Effector CD4-positive, alpha-beta T cell (primary cell): Measurements from ENCODE around the gene ITGAL.
"Not testable (repeated sequence)": the region's sequence is repeated elsewhere in the genome, so short reads cannot be mapped to it uniquely, and the experiment has no call there.

Source experiments
- DNase-seq: peaks from one replicate; pipeline ENCODE4 v3.0.0-alpha.2; 2020

ITGAL gene

DNA sequence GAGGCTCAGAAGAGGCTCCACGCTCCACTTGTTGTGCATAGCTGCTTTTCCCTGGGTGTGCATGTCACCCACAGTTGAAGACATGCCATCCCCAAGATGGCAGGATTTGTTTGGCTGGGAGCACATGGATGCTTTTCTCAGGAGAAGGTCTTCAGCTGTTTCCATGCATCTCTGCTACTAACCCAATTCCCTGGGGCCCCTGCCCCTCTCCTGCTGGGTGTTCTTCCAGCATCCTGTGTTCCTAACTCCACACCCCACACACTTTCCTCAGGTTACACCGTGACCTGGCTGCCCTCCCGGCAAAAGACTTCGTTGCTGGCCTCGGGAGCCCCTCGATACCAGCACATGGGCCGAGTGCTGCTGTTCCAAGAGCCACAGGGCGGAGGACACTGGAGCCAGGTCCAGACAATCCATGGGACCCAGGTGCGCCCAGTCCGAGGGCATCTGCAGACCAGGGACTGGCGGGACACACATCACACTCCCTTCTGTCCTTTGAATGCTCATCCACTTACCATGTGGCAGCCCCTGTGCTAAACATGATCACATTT, 21.5 kb downstream of the ITGAL start:
- DNase-seq = no peak

DNA sequence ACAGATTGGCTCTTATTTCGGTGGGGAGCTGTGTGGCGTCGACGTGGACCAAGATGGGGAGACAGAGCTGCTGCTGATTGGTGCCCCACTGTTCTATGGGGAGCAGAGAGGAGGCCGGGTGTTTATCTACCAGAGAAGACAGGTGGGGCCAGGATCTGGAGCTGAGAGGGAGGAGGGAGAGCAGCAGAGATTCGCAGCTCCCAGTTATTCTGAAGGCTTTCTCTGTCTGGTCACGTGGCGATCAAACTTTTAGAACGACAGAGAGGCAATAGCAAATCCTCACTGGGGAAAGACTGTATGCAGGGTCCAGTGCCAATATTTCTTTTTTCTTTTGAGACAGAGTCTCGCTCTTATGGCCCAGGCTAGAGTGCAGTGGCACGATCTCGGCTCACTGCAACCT, 22.2 kb downstream of the ITGAL start:
- DNase-seq = no peak

DNA sequence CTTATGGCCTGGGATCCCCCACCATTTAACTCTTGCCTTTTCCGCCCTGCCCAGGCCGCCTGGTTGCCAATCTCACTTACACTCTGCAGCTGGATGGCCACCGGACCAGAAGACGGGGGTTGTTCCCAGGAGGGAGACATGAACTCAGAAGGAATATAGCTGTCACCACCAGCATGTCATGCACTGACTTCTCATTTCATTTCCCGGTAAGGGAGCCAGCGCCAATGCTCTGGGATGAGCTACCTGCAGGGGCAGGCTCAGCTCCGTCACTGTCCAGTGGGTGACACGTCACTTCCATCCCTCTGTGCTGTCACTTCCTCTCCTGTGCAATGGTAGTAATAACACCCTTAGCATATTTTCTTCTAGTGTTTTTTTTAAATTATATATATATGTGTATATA, 26.7 kb downstream of the ITGAL start:
- no peak for DNase-seq

DNA sequence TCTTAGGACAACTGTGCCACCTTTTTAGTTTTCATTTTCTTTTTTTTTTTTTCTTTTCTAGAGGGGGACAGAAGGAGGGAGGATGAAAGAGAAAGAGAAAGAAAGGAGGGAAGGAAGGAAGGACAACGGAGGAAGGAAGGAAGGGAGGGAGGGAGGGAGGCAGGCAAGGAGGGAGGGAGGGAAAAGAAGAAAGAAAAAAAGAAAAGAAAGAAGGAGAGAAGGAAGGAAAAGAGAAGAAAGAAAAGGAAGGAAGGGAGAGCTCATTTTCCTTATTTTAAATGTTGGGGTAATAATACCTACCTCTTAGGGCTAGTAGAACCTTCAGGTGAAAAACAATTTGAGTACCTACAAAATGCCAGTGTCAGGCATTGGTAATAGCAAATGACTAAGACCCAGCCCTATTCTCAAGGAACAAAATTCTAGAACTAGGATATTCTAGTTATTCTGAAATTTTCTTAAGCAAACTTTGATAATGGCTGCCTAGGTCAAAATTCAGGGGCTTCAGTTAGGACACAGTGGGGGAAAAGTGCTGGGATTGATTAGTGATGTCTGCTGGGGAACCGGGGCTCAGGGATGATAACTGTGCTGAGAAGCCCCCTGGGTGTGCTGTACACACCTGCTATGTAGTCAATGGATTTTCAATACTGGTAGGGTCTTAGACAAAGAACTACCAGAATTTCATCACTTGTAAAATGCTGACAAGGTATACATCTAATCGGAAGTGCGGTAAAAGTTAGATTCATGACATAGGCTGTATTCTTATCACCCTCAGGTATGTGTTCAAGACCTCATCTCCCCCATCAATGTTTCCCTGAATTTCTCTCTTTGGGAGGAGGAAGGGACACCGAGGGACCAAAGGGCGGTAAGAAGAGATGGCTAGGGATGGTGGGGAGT, 31.1 kb downstream of the ITGAL start:
- DNase-seq = no peak

DNA sequence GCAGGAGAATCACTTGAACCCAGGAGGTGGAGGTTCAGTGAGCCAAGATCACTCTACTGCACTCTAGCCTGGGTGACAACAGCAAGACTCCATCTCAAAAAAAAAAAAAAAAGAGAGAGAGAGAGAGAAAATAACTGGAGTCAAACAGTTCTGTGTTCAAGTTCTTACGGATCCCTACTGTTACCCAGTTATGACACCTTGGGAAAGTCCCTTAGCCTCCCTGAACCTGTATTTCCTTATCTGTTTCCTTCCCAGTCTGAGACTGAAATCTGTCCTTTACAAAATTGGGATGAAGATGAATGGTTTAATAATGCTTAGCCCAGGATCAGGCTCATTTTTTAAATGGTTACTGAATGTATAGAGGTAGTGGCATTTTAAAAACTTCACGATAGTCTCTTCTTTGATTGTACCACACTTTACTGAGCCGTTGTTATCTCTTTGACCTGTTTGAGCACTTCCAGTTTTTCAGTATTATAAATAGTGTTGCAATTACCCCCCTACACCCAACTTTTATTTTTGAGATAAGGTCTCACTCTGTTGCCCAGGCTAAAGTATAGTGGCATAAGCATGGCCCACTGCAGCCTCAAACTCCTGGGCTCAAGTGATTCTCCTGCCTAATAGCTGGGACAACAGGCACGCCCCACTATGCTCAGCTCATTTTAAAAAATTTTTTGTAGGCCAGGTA, 36.7 kb downstream of the ITGAL start:
- no peak for DNase-seq

DNA sequence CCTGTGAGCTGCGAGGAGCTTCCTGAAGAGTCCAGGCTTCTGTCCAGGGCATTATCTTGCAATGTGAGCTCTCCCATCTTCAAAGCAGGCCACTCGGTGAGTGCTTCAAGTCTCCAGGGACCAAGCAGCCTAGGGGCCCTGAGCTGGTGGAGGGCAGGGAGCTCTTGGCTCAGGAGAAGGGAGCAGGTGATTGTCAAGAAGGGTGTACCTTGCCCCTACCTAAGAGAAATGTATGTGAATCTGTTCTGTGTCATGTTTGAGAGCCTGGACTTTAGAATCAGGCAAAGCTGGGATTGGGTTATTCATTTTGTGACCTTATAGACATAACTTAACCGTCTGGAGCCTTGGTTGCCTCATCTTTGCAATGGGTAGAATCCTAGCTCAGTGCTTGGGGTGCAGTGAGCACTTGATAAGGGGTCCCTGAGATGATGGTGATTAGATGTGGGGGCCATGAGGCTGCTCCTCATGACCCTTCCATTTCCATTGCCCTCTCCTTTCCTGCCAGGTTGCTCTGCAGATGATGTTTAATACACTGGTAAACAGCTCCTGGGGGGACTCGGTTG, 37.9 kb downstream of the ITGAL start:
- no peak for DNase-seq

DNA sequence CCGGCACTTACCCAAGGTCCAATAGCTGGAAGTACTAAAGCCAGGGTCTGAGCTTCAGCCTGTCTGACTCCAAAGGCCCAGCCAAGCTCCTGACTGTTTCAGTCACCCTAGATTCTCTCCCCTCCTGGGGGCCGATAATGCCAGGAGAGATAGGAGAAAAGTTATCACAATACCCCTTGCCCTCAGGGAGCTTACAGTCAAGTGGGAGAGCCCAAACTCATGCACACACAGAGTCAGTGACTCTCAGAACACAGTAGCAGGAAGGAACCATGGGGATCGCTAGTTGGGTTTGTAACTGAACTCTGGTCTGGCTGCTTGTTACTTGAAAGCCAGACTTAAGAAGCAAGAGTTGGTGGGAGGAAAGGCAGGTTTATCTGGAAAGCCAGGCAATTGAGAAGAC, 39.0 kb downstream of the ITGAL start:
- DNase-seq = no peak

DNA sequence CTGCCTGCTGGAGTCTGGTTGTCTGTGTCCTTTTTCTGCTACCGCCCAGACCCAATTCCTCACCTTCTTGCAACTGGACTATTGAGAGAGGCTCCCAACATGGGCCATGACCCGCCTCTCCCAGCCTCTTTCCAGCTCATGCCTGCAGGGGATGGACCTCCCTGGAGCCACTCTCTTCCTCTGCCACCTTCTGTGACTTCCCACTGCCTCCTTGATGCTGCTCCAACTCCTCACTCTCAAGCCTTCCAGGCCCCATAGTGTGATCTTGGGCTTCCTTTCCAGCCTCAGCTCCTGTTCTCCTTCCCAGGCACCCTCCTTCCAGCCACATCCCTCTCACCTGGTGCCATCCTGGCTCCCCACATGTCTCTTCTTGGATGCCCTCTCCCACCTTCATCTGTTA, 42.7 kb downstream of the ITGAL start:
- no peak for DNase-seq

DNA sequence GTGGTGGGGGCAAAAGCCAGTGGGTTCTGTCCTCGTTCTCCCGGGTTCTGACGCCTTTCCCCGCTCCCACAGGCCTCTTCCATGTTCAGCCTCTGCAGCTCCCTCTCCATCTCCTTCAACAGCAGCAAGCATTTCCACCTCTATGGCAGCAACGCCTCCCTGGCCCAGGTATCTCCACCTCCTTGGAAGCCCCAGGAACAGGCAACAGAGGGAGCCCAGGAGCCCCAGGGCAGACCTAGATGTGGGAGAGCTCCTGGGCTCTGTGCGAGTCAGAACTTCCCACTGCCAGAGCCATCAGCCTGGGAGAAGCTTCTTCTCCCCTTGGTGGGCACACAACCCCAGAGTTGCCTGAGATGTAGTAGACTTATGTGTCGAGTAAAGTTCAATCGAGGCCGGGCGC, 46.0 kb downstream of the ITGAL start:
- DNase-seq = no peak

DNA sequence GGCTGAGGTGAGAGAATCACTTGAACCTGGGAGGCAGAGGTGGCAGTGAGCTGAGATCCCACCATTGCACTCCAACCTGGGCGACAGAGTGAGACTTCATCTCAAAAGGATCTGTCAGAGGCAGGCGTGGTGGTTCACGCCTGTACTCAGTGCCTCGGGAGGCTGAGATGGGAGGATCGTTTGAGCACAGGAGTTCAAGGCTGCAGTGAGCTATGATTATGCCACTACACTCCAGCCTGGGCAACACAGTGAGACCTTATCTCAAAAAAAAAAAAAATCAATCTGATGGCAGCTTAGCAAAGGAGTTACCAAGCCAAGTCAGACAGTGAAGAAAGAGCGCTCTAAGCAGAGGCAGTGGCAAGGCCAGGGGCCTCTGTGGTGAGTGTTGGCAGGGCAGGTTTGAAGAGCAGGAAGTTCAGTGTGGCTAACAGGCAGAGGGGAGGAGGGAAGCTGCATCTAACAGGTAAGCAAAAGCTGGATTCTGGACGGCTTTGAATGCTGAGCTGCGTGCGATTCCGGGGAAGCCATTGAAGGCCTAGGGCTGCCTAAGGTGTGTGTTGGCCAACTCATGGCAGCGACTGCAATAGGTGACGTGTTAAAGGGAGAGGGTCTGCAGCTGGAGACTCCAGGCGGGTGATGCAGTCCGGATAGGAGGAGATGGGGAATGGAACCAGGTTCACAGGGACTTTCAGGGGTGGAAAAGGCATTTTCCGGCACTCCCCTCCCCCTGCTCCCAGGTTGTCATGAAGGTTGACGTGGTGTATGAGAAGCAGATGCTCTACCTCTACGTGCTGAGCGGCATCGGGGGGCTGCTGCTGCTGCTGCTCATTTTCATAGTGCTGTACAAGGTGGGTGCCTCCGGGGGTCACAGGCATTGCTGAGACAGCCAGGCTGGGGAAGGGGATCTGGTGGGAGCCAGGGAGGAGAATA, 46.8 kb downstream of the ITGAL start:
- DNase-seq = no peak

DNA sequence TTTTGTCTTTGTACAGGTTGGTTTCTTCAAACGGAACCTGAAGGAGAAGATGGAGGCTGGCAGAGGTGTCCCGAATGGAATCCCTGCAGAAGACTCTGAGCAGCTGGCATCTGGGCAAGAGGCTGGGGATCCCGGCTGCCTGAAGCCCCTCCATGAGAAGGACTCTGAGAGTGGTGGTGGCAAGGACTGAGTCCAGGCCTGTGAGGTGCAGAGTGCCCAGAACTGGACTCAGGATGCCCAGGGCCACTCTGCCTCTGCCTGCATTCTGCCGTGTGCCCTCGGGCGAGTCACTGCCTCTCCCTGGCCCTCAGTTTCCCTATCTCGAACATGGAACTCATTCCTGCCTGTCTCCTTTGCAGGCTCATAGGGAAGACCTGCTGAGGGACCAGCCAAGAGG, 48.9 kb downstream of the ITGAL start:
- no peak for DNase-seq

DNA sequence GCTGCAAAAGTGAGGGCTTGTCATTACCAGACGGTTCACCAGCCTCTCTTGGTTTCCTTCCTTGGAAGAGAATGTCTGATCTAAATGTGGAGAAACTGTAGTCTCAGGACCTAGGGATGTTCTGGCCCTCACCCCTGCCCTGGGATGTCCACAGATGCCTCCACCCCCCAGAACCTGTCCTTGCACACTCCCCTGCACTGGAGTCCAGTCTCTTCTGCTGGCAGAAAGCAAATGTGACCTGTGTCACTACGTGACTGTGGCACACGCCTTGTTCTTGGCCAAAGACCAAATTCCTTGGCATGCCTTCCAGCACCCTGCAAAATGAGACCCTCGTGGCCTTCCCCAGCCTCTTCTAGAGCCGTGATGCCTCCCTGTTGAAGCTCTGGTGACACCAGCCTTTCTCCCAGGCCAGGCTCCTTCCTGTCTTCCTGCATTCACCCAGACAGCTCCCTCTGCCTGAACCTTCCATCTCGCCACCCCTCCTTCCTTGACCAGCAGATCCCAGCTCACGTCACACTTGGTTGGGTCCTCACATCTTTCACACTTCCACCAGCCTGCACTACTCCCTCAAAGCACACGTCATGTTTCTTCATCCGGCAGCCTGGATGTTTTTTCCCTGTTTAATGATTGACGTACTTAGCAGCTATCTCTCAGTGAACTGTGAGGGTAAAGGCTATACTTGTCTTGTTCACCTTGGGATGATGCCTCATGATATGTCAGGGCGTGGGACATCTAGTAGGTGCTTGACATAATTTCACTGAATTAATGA, 49.5 kb downstream of the ITGAL start:
- DNase-seq = no peak

DNA sequence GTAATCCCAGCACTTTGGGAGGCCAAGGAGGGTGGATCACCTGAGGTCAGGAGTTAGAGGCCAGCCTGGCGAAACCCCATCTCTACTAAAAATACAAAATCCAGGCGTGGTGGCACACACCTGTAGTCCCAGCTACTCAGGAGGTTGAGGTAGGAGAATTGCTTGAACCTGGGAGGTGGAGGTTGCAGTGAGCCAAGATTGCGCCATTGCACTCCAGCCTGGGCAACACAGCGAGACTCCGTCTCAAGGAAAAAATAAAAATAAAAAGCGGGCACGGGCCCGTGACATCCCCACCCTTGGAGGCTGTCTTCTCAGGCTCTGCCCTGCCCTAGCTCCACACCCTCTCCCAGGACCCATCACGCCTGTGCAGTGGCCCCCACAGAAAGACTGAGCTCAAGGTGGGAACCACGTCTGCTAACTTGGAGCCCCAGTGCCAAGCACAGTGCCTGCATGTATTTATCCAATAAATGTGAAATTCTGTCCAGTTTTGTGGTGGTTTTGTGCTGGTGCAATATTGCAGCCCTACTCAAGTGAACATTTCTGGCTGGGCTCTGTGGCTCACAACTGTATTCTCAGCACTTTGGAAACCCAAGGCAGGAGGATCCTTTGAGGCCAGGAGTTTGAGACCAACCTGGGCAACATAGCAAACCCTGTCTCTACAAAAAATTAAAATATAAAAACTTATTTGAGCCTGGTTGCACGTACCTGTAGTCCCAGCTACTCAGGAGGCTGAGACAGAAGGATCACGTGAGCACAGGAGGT, 50.3 kb downstream of the ITGAL start:
- not testable (repeated sequence) for DNase-seq

DNA sequence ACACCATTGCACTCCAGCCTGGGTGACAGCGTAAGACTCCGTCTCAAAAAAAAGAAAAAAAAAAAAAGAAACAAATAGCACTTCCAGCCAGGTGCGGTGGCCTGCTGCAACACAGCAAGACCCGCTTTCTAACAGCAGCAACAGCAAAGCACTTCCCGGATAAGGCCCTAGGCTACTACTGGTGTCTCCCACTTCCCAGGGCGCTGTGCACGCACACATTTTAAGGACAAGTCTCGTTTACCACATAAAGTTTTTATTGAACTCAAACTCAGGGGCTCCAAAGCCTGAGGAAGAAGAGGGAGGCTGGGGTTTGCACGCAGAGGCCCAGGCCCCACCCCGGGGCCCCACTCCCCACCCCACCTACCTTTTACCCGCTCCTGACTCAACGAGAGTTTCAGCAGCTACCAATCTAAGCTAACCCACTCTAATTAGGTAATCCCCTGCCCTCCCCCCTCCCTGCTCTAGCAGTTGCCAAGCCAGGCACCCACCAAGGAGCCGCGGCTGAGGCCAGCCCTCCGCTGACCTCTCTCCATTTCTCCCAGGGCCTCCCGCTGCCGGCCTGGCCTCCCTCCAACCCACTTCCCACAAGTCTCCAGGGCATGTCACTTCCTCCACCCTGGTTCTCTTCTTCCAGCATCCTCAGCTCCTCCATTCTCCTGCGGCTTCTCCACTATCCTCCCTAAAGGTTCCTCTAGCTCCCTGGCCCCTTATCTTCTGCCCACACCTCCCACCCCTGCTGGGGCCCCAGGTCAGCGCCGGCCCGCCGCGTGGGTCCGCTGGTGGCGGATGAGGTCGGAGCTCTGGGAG, 51.4 kb downstream of the ITGAL start:
- no peak for DNase-seq

DNA sequence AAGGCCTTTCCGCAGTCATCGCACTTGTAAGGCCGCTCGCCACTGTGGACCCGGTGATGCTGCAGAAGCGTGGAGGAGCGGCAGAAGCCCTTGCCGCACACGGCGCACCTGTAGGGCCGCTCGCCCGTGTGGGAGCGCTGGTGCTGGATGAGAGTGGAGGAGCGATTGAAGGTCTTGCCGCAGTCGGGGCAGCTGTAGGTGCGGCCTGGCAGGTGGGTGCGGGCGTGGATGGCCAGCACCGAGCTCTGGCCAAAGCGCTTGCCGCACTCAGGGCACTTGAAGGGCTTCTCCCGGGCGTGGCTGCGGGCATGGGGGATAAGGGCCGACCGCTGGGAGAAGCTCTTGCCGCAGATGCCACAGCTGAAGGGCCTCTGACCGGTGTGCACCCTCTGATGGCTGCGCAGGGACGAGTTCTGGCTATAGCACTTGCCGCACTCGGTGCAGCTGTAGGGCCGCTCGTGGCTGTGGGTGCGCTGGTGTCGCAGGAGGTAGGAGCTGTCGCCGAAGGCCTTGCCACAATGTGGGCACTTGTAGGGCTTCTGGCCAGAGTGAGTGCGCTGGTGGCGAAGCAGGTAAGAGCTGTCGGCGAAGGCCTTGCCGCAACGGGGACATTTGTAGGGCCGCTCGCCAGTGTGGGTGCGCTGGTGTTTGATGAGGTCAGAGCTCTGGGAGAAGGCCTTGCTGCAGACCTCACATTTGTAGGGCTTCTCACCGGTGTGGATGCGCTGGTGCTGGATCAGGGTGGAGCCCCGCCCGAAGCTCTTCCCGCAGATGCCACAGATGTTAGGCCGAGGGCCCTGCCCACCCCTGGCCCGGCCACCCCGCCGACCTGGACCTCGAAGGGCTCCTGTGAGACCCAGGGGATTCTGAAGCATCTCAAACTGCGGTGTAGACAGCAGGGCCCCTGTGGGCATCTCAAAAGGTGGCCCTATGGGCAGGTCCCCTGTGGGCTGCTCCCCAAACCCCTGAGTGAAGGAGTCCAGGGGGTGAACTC, 52.3 kb downstream of the ITGAL start:
- DNase-seq = no peak

DNA sequence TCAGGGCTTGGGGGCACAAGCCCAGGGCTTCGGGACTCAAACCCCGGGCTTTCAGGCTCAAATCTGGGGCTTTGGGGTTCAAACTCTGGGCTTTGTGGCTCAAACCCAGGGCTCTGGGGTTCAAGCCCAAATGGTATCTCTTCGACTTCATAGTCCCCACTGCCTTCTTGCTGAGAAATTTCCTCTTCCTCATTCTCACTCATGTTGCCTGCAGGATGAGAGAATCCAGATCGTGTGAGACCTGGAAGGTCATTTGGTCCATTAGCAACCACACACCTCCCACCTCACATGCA, 53.2 kb downstream of the ITGAL start:
- no peak for DNase-seq

DNA sequence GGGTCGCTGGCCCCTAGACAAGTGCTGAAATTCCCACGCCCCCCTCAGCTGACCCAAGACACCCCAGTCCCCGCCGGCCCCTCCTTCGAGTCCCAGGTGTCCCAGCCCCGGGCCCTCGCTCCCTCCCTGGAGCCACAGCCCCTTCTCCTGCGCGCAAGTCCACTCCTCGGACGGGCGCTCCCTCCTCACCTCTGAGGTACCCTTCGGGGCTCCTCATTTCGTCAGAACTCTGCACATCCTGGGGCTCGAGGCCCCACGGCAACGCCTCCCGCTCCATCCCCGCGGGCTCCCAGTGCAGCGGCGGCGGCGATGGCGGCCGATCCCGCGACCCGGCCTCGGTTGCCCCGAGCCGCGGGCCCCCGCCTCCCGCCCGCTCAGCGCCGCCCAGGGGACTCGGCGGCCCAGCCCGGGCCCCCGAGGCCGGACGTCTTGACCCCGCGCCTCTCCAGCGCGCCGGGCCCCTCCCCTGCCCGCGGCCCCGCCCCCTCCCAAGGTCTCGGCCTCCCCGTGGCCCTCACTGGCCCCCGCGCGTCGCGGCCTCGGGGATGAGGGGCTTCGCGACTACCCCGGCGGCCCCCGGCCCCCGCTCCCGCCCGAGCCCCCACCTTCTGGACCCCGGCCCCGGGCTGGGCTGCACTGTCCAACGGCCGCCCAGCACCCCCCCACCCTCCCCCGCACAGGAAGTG, 53.7 kb downstream of the ITGAL start, which contains the start of gene ZNF768:
TSS of gene ZNF768 (minus strand) at position 430 of the 686 bp plus-strand sequence. CDS start at position 277, 153 bp downstream.
- DNase-seq = no peak
